Measurements from ENCODE around the gene SYNE1. TPM values are rescaled to one million over a fixed set of nuclear protein-coding genes. Genes with fewer than 3 reads are reported as not detected.

The SYNE1 gene
- total and polyA plus RNA-seq, 10 of the 15 experiments (the other 5 are each of a cell fraction or from before 2014, with no cell fraction given), result 2.3 to 28.7 (median 14.1) TPM

DNA sequence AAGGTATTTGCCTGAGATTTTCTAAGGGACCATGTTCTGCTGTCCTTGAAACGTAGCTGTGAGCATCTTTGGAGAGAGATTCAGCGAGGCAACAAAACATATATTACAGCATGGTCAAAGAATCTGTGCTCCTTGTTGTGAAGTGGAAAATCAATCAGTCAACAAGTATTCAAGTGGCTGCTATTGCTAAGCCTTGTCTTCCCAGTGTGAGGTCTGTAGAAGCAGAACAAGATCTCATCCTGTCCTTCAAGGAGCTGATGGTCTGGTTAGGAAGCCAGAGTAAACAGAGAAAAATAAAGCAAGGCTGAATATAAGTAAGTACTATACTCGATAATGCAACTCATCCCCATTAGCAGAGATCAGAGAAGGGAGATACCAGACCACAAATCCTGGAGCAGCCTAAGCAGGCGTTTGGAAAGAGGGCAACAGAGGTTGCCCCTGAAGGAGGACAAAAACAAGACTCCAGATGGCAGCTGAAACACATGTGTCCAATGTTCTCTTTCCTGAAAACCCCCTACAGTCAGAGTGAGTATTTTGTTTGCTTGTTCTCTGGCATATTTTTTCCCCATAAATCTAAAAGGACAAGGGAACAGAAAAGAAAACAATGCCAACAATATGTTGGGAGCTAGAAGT is 392.0 kb downstream of the SYNE1 start:
- no peak overlapping the region for H3K9ac ChIP-seq (ENCODE audit: control insufficient read depth, insufficient read depth, low read length)
- TF ChIP-seq CEBPZ (IDR thresholded peaks at IDR 0.05; ENCODE audit: low read depth, low read length), result no peak
- no peak for TF ChIP-seq RELA (IDR thresholded peaks at IDR 0.05; ENCODE audit: borderline replicate concordance, partially characterized antibody)
- TF ChIP-seq ESRRA (IDR thresholded peaks at IDR 0.05; ENCODE audit: low read length), result no peak
- no peak for TF ChIP-seq HDGF (IDR thresholded peaks at IDR 0.05)
- TF ChIP-seq REST (IDR thresholded peaks at IDR 0.05; ENCODE audit: low read depth, low read length), result no peak
- no peak for TF ChIP-seq ZBED1 (IDR thresholded peaks at IDR 0.05; ENCODE audit: borderline replicate concordance)
- no peak for TF ChIP-seq TBL1XR1 (IDR thresholded peaks at IDR 0.05; ENCODE audit: low read depth, low read length)
- TF ChIP-seq ZBTB33 (IDR thresholded peaks at IDR 0.05), result no peak
- ChIA-PET POLR2A (no interaction called here), RAD21 (ENCODE audit: unreplicated experiment) (no interaction called here), SMC1A (ENCODE audit: uncharacterized antibody, unreplicated experiment) (interaction anchor here (0.5 kb wide), 1 partner anchor 729 kb away, joined by 3 read pairs; no protein-coding TSS in a partner anchor), CTCF (interaction anchor here (0.8 kb wide), 1 partner anchor 121 kb away, joined by 3 read pairs; no protein-coding TSS in a partner anchor)
- BruUV-seq (replicated peaks), result no TSS peak
- H3K4me3 ChIP-seq, result no peak overlapping the region
- peaks cover 1 to 3% of the 10 kb centered on the region in 2 experiments; a peak in 3 of 4 replicates for H3K36me3 ChIP-seq (ENCODE audit: control insufficient read depth in 2 of 2, insufficient read depth in 2 of 2, low read length in 1 of 2)
- 62% methylated on average over 4 of the region's 4 CpGs for WGBS (ENCODE audit: insufficient coverage, insufficient replicate concordance, low lambda C conversion rate, missing lambda C conversion rate)
- H3K9me3 ChIP-seq (replicated peaks; ENCODE audit: control insufficient read depth, insufficient read depth, low read length), result no peaks in the 10 kb centered on the region
- H3K79me2 ChIP-seq (ENCODE audit: control insufficient read depth, insufficient read depth, low read length), result no peaks in the 10 kb centered on the region
- no peak overlapping the region for H3K27ac ChIP-seq (ENCODE audit: control insufficient read depth, insufficient read depth)
- H4K20me1 ChIP-seq (ENCODE audit: control insufficient read depth, insufficient read depth), result no peaks in the 10 kb centered on the region
- in situ Hi-C loops (cut with MboI), result no loop called here
- intact Hi-C loops (cut with micrococcal nuclease; ENCODE audit: unreplicated experiment), result no loop called here
- H3K4me1 ChIP-seq (ENCODE audit: control insufficient read depth, insufficient read depth, low read length), result no peaks in the 10 kb centered on the region
- H3K27me3 ChIP-seq (replicated peaks in 1 of 2; ENCODE audit: control insufficient read depth in 2 of 2, insufficient read depth in 2 of 2, low read length in 1 of 2), result no peaks in the 10 kb centered on the region
- DNase-seq (ENCODE audit: low read depth, low spot score) (no peak), FAIRE-seq (no peak), ATAC-seq (no peak)
- H2AFZ ChIP-seq (ENCODE audit: control insufficient read depth, low read depth, low read length), result no peak overlapping the region
- no peak overlapping the region for H3K4me2 ChIP-seq (ENCODE audit: control insufficient read depth, insufficient read depth)
